Measurements from ENCODE around the gene ASS1. TPM values are rescaled to one million over a fixed set of nuclear protein-coding genes. Genes with fewer than 3 reads are reported as not detected.

The ASS1 gene
- total RNA-seq, 4 donors from 2014 or later, result 106 to 761 (median 547) TPM

GRCh38 chr9:130463763-130464745 is 19.3 kb downstream of the ASS1 start:
- no peaks in the 10 kb centered on the region for H3K27me3 ChIP-seq
- peaks cover 0 to 72% (median 0%) of the 10 kb centered on the region in 3 donors for H3K36me3 ChIP-seq
- DNase-seq, result no peak
- H3K4me1 ChIP-seq, result no peaks in the 10 kb centered on the region
- H3K9me3 ChIP-seq, result no peaks in the 10 kb centered on the region
- TF ChIP-seq CTCF (IDR thresholded peaks at IDR 0.05), result no peak
- TF ChIP-seq POLR2A (IDR thresholded peaks at IDR 0.05), result no peak
- H3K4me3 ChIP-seq, result no peak overlapping the region
- H3K27ac ChIP-seq, result no peak overlapping the region

- TF ChIP-seq POLR2A (IDR thresholded peaks at IDR 0.05) (no peak), CTCF (IDR thresholded peaks at IDR 0.05) (no peak)
- H3K4me3 ChIP-seq, result no peak overlapping the region
- H3K4me1 ChIP-seq, result no peaks in the 10 kb centered on the region
- no peak overlapping the region for H3K27ac ChIP-seq
- no peaks in the 10 kb centered on the region for H3K27me3 ChIP-seq
- peaks cover 0 to 73% (median 0%) of the 10 kb centered on the region in 3 donors for H3K36me3 ChIP-seq
- no peaks in the 10 kb centered on the region for H3K9me3 ChIP-seq
- DNase-seq, result no peak
These were observed 20.8 kb downstream of the ASS1 start for GRCh38 chr9:130465383-130466096.

- Histone ChIP-seq H3K4me3 (no peak overlapping the region), H3K36me3 (peaks cover 0 to 83% (median 0%) of the 10 kb centered on the region in 3 donors), H3K27ac (no peak overlapping the region), H3K4me1 (no peaks in the 10 kb centered on the region), H3K27me3 (no peaks in the 10 kb centered on the region), H3K9me3 (no peaks in the 10 kb centered on the region)
- DNase-seq, result no peak
- TF ChIP-seq CTCF (IDR thresholded peaks at IDR 0.05), result no peak
- TF ChIP-seq POLR2A (IDR thresholded peaks at IDR 0.05), result no peak
These were observed 21.9 kb downstream of the ASS1 start for GRCh38 chr9:130466537-130467217.

- Histone ChIP-seq H3K4me3 (no peak overlapping the region), H3K4me1 (no peaks in the 10 kb centered on the region), H3K27me3 (no peaks in the 10 kb centered on the region), H3K9me3 (no peaks in the 10 kb centered on the region), H3K36me3 (peaks cover 0 to 78% (median 0%) of the 10 kb centered on the region in 3 donors), H3K27ac (no peak overlapping the region)
- DNase-seq, result no peak
- no peak for TF ChIP-seq POLR2A (IDR thresholded peaks at IDR 0.05)
- no peak for TF ChIP-seq CTCF (IDR thresholded peaks at IDR 0.05)
These were observed 22.6 kb downstream of the ASS1 start for GRCh38 chr9:130467316-130467715.

- no peaks in the 10 kb centered on the region for H3K27me3 ChIP-seq
- no peak overlapping the region for H3K27ac ChIP-seq
- H3K36me3 ChIP-seq, result peaks cover 0 to 75% (median 0%) of the 10 kb centered on the region in 3 donors
- no peak overlapping the region for H3K4me3 ChIP-seq
- no peaks in the 10 kb centered on the region for H3K4me1 ChIP-seq
- H3K9me3 ChIP-seq, result no peaks in the 10 kb centered on the region
- no peak for DNase-seq
- no peak for TF ChIP-seq POLR2A (IDR thresholded peaks at IDR 0.05)
- TF ChIP-seq CTCF (IDR thresholded peaks at IDR 0.05), result no peak
These were observed 23.8 kb downstream of the ASS1 start for GRCh38 chr9:130468566-130468965.

Data from Peyer's patch (tissue), 4 donors.